NCI-H1048 (cell line): ENCODE results near the gene POLR2I.
"Not testable (repeated sequence)": the region's sequence is repeated elsewhere in the genome, so short reads cannot be mapped to it uniquely, and the experiment has no call there.

Experiments
- DNase-seq: peaks from one replicate; lab custom pipeline; 2025; lab: John Stamatoyannopoulos, UW

Gene POLR2I

GRCh38 chr19:36131221-36131620, 16.5 kb upstream of the POLR2I start:
- not testable (repeated sequence) for DNase-seq

DNA sequence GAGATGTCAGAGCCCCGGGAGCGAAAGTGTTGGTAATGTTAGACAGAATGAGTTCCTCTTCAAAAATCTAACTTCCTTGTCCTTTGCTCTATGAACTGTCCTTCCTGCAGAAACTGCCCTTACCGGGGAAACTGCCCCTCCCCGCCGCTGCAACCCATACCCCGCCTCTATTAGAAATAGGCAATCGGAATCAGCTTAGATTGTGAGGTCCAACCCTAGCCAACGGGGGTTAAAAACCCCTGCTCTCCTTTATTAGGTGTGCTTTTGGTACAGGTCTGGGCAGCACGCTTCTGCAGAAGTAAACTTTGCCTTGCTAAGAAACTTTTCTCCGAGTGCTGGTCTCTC, 13.7 kb upstream of the POLR2I start:
- DNase-seq = no peak

DNA sequence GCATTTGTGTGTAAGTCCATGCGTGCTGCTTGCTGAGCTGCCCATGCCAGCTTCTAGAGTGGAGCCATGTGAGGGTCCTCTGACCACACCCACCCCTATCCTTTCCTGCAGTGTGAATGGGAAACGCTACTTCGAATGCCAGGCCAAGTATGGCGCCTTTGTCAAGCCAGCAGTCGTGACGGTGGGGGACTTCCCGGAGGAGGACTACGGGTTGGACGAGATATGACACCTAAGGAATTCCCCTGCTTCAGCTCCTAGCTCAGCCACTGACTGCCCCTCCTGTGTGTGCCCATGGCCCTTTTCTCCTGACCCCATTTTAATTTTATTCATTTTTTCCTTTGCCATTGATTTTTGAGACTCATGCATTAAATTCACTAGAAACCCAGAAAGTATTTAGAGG, 10.9 kb upstream of the POLR2I start:
- DNase-seq = no peak

- no peak for DNase-seq
Observed at GRCh38 chr19:36121486-36122124, 6.9 kb upstream of the POLR2I start.

DNA sequence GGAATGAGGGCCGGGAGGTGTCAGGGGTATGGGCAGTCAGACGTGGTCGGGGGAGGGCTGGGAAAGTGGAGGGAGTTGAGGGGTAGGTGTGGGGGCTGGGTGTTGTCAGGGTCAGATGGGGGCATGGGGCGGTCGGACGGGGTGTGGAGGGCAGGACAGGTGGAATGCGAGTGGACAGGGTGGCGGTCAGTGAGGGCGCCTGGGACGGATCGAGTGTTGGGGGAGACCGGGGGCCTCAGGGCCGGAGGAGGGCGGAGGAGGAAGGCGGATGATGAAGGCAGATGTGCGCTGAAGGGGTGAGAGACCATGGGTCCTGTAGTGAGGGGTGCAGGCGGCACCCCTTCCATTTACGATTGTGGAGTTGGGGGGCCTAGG, 6.3 kb upstream of the POLR2I start:
- DNase-seq = no peak

- no peak for DNase-seq
Observed at GRCh38 chr19:36120092-36120983, 5.7 kb upstream of the POLR2I start.

DNA sequence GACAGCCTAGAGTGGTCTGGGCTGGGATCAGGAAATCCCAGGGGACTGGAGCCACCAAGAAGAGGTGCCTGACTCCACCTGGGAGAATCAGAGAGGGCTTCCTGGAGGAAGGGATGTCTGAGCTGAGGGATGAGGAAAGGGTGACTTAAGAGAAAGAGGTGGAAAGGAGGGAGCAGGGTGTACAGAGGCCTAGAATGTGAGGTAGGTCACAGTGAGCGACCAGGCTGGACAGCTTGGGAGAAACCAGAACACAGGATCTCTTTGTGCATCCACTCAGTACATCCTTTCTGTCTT, 1.6 kb upstream of the POLR2I start:
- no peak for DNase-seq

DNA sequence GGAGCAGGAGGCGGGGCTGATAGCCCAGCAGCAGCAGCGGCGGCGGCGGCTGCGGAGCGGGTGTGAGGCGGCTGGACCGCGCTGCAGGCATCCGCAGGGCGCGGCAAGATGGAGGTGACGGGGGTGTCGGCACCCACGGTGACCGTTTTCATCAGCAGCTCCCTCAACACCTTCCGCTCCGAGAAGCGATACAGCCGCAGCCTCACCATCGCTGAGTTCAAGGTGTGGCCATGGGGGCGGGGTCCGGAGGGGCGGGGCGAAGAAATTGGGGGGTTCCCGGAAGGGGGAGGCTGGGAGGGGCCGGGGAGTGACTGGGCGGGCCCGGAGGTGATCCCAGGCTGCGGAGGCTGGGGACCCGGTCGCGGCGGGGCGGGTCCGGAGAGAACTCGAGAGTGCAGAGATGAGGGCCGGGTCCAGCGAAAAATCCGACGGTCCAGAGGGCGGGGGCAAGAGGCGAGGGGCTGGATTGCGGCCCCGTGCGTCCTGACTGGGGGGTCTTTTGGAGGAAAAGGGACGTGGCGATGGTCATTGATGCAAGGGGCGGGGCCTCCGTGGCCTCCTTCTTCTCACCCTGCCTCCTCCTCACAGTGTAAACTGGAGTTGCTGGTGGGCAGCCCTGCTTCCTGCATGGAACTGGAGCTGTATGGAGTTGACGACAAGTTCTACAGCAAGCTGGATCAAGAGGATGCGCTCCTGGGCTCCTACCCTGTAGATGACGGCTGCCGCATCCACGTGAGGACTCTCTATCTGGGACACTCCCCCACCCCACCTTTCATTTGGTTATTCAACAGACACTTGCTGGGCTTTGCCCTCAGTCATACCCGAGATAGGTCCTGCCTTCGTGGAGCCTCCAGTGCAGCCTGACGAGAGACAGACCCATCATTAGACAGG, 1.0 kb upstream of the POLR2I start, which contains the start of gene TBCB:
Gene TBCB, plus strand, starts transcription at position 16 of the 891 bp plus-strand sequence. Its CDS starts 93 bp downstream, at position 109.
- DNase-seq = no peak

DNA sequence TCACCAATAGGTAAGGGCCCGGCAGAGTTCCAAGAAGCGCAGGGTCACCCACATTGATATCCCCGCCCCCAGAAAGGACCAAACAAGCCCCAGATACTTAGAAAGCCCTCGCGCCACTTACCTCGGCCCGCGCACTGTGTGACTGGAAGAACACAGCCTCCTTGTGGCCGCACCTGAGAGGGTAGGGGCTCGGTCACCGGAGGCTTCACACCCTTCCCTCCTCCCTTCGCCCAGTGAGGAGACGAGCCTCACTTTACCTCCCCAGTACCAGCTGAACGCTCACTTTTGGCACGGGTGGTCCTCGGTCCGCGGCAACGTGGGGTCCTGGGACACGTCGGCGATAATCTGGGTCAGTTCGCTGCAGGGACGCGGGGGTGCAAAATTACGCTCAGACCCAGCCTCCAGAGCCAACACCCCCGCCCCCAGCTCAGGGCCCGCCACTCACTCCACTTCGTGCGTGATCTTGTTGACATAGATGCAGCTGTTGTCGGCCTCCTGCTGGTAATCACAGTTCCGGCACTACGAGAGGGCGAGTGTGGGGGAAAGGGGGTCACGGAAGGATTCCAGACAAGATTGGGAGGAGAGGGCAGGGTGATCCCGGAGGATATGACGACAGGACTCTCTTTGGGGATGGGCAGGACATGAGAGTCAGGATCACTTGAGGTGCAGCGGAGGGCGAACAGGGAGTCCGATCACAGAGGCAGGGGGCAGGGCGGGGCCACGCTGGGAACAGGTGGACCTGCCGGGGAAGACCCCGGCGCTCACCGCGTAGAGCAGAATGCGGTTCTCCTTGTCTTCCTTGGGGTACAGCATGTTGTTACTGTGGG, 568 bp downstream of the POLR2I start:
- no peak for DNase-seq

DNA sequence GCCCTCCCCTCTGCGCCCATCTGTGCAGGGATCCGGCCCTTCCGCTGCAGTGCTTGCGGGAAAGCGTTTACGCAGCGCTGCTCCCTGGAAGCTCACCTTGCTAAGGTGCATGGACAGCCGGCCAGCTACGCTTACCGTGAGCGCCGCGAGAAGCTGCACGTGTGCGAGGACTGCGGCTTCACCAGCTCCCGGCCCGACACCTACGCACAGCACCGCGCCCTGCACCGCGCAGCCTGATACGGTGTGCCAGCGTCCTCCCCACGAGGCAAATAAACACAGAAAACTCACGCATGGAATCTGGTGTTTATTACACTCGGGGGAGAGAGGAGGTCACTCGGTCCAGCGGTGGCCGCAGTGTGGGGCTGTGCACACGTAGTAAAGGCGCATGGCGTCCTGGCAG, 1.2 kb downstream of the POLR2I start:
- DNase-seq = no peak

DNA sequence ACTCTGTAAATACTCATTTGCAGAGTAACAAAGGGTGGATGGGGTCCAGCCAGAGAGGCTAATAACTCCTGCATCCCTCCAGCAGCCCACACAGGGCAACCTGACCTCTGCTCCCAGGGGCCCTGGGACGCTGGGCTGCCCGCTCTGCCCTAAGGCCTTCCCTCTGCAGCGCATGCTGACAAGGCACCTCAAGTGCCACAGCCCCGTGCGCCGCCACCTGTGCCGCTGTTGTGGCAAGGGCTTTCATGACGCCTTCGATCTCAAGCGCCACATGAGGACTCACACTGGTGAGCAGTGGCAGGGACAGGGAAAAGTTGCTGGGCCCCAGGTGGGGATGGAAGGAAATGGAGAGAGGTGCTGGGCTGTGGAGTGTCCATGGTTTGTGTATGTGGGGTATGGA, 2.0 kb downstream of the POLR2I start:
- DNase-seq = no peak

DNA sequence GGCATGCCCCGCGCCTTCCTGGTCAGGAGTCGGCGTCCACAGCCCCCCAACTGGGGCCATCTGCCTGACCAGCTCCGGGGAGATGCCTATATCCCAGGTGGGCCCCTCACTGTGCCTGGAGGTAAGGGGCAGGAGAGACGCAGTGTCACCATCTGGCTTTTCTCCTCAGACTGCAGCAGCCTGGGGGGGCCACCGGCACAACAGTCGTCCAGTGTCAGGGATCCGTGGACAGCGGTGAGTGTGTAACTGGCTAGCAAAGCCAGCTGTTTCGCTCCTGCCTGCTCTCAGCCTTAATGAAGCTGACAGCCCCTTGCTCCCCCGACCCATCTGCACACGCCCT, 3.5 kb downstream of the POLR2I start:
- DNase-seq = no peak

- DNase-seq = no peak
Observed at GRCh38 chr19:36110487-36111199, 4.0 kb downstream of the POLR2I start, which contains the start of gene OVOL3. TSS of gene OVOL3 (plus strand) at chr19:36111143. CDS start at chr19:36111203, 60 bp downstream.

DNA sequence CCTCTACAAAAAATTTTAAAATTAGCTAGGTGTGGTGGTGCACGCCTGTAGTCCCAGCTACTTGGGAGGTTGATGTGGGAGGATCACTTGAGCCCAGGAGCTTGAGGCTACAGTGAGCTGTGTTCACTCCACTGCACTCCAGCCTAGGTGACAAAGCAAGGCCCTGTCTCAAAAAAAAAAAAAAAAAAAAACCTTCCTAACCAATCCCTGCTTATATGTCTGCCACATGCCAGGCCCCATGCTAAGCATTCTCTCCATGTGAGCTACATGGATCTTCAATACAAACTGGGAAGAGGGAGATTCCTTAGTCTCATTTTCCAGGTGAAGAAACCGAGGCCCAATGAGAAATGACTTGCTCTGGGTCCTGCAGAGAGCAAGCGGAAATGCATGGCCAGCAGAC, 6.0 kb downstream of the POLR2I start:
- DNase-seq = no peak

GRCh38 chr19:36106991-36107390, 7.7 kb downstream of the POLR2I start:
- DNase-seq = no peak

GRCh38 chr19:36106441-36106840, 8.2 kb downstream of the POLR2I start:
- DNase-seq = no peak

- DNase-seq = no peak
Observed at GRCh38 chr19:36103842-36104552, 10.7 kb downstream of the POLR2I start.

DNA sequence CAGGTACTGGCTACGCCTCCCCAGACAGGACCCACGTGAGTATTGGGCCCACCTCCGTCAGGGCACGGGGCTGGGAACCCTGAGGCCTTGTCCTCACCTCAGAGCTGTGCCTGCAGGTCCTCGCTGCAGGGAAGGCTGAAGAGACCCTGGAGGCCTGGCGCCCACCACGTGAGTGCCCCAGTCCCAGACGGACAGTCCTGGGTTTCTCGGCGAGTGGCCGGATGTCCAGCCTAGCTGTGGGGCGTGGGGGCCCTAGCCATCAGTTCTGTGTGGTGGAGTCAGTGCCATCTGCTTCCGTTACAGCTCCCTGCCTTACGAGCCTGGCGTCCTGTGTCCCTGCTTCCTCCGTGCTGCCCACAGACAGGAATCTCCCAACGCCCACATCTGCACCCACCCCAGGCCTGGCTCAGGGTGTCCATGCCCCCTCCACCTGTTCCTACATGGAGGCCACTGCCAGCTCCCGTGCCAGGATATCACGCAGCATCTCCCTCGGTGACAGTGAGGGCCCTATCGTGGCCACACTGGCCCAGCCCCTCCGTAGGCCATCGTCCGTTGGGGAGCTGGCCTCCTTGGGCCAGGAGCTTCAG, 11.5 kb downstream of the POLR2I start:
- no peak for DNase-seq

- DNase-seq = no peak
Observed at GRCh38 chr19:36101550-36102327, 12.9 kb downstream of the POLR2I start.
